Gastroesophageal sphincter (tissue), 3 donors: ENCODE results near the gene NOC2L.

Source experiments
- EP300 ChIP-seq: sonication (generic); formaldehyde crosslinking; IDR thresholded peaks from one replicate; pipeline ENCODE4 v1.6.1; 2017; ENCODE audit warnings: antibody characterized with exemption, mild to moderate bottlenecking
- POLR2AphosphoS5 ChIP-seq: sonication (generic); formaldehyde crosslinking; IDR thresholded peaks from one replicate; pipeline ENCODE4 v1.6.1; 2017; ENCODE audit warnings: antibody characterized with exemption
- TF ChIP-seq, protein P1 (sequence below), 4 experiments: fragments of 200-600 bp in 2 of 4; fragments of 450-650 bp in 2 of 4; sonication (generic) in 1 of 4; IDR thresholded peaks; one replicate each; pipeline ENCODE4 v1.5.1; 2017 to 2019; ENCODE audit warnings: antibody characterized with exemption in 4 of 4, mild to moderate bottlenecking in 2 of 4, moderate library complexity in 2 of 4

- TF ChIP-seq, protein P1, sequence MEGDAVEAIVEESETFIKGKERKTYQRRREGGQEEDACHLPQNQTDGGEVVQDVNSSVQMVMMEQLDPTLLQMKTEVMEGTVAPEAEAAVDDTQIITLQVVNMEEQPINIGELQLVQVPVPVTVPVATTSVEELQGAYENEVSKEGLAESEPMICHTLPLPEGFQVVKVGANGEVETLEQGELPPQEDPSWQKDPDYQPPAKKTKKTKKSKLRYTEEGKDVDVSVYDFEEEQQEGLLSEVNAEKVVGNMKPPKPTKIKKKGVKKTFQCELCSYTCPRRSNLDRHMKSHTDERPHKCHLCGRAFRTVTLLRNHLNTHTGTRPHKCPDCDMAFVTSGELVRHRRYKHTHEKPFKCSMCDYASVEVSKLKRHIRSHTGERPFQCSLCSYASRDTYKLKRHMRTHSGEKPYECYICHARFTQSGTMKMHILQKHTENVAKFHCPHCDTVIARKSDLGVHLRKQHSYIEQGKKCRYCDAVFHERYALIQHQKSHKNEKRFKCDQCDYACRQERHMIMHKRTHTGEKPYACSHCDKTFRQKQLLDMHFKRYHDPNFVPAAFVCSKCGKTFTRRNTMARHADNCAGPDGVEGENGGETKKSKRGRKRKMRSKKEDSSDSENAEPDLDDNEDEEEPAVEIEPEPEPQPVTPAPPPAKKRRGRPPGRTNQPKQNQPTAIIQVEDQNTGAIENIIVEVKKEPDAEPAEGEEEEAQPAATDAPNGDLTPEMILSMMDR (IDR thresholded peaks at IDR 0.05) = peak in 2 of 4 experiments; percentile 20 to 30
- TF ChIP-seq POLR2AphosphoS5 (peak; percentile 59), EP300 (no peak)
Observed at GRCh38 chr1:940107-941014, 18.7 kb downstream of the NOC2L start.
